Liver (tissue), 3 donors: ENCODE data around the gene SCIMP.

ENCODE experiments used
- CTCF ChIP-seq: fragments of 150-350 bp; IDR thresholded peaks from 2 replicates; pipeline ENCODE4 v1.5.1; 2017; ENCODE audit warnings: improper control_type of control experiment, low read depth, low read length; ENCODE audit not compliant: missing input control
- FOXA1 ChIP-seq: IDR thresholded peaks from 2 replicates; pipeline ENCODE4 v1.6.1; 2016; ENCODE audit warnings: antibody characterized with exemption
- HNF4A ChIP-seq, 2 donors: conservative IDR thresholded peaks; 2 replicates each; pipeline ENCODE4 v1.6.1; 2016; ENCODE audit warnings: antibody characterized with exemption in 2 of 2, mild to moderate bottlenecking in 2 of 2
- JUND ChIP-seq, 2 donors: IDR thresholded peaks; 2 replicates each; pipeline ENCODE4 v1.6.1; 2016; ENCODE audit warnings: antibody characterized with exemption in 2 of 2
- MAX ChIP-seq: IDR thresholded peaks from 2 replicates; pipeline ENCODE4 v1.6.1; 2016; ENCODE audit warnings: antibody characterized with exemption
- RAD21 ChIP-seq, 2 donors: IDR thresholded peaks; 2 replicates each; pipeline ENCODE4 v1.6.1; 2016; ENCODE audit warnings: antibody characterized with exemption in 2 of 2, mild to moderate bottlenecking in 2 of 2
- REST ChIP-seq: IDR thresholded peaks from 2 replicates; pipeline ENCODE4 v1.6.1; 2016; ENCODE audit warnings: antibody characterized with exemption, mild to moderate bottlenecking
- RXRA ChIP-seq, 2 donors: IDR thresholded peaks; 2 replicates each; pipeline ENCODE4 v1.6.1; 2017 to 2018; ENCODE audit warnings: antibody characterized with exemption in 2 of 2, mild to moderate bottlenecking in 1 of 2
- TAF1 ChIP-seq: conservative IDR thresholded peaks from 2 replicates; pipeline ENCODE4 v1.6.1; 2016; ENCODE audit warnings: antibody characterized with exemption, mild to moderate bottlenecking
- YY1 ChIP-seq: IDR thresholded peaks from 2 replicates; pipeline ENCODE4 v1.6.1; 2016; ENCODE audit warnings: antibody characterized with exemption, mild to moderate bottlenecking
- ZBTB33 ChIP-seq: IDR thresholded peaks from 2 replicates; pipeline ENCODE4 v1.6.1; 2016; ENCODE audit warnings: antibody characterized with exemption
- donor health status: healthy.
- donor health status: healthy.

- TF ChIP-seq CTCF (no peak), FOXA1 (no peak), TAF1 (no peak), ZBTB33 (no peak), RAD21 (IDR thresholded peaks at IDR 0.05) (no peak), MAX (no peak), JUND (IDR thresholded peaks at IDR 0.05) (no peak), REST (no peak), HNF4A (conservative IDR thresholded peaks at IDR 0.05) (no peak), YY1 (no peak), RXRA (IDR thresholded peaks at IDR 0.05) (no peak)
These were observed 36.2 kb downstream of the SCIMP start for GRCh38 chr17:5198472-5198871.
